H1 (cell line): ENCODE results near the gene CIDEA.
"Not testable (repeated sequence)": the region's sequence is repeated elsewhere in the genome, so short reads cannot be mapped to it uniquely, and the experiment has no call there.

ENCODE experiments used
- ATF3 ChIP-seq: IDR thresholded peaks from 2 replicates; pipeline ENCODE4 v1.6.1; 2011; ENCODE audit warnings: low read depth, mild to moderate bottlenecking, low read length; ENCODE audit not compliant: insufficient read depth
- CHD7 ChIP-seq: fragments of 300-600 bp; sonication (generic); IDR thresholded peaks from 2 replicates; pipeline ENCODE4 v1.7.1; 2012; ENCODE audit warnings: low read length, moderate library complexity, mild to moderate bottlenecking, inconsistent platforms; ENCODE audit not compliant: insufficient replicate concordance
- CTCF ChIP-seq, 3 experiments: IDR thresholded peaks; 1 replicate in 2 of 3; 2 replicates in 1 of 3; pipeline versions ENCODE4 v1.5.1 to v1.6.1; 2011; ENCODE audit warnings: low read length in 3 of 3, mild to moderate bottlenecking in 3 of 3, inconsistent platforms in 2 of 3, low read depth in 1 of 3, moderate library complexity in 1 of 3; ENCODE audit not compliant: insufficient read depth in 1 of 3; ENCODE audit errors: control extremely low read depth in 1 of 3
- KDM4A ChIP-seq: IDR thresholded peaks from one replicate; pipeline ENCODE4 v1.7.1; 2012; ENCODE audit warnings: low read depth, mild to moderate bottlenecking, moderate library complexity, low read length, inconsistent platforms; ENCODE audit not compliant: severe bottlenecking
- TEAD4 ChIP-seq: IDR thresholded peaks from 2 replicates; pipeline ENCODE4 v1.6.1; 2012; ENCODE audit warnings: low read depth, low read length, inconsistent platforms, mixed read lengths

GRCh38 chr18:12243272-12243671 is 10.9 kb upstream of the CIDEA start:
- not testable (repeated sequence) for TF ChIP-seq KDM4A; CTCF (IDR thresholded peaks at IDR 0.05; ENCODE audit: control extremely low read depth in 1 of 3, insufficient read depth in 1 of 3, low read depth in 1 of 3, low read length in 3 of 3); TEAD4; CHD7; ATF3
